ENCODE data around the gene LBR.

LBR gene

DNA sequence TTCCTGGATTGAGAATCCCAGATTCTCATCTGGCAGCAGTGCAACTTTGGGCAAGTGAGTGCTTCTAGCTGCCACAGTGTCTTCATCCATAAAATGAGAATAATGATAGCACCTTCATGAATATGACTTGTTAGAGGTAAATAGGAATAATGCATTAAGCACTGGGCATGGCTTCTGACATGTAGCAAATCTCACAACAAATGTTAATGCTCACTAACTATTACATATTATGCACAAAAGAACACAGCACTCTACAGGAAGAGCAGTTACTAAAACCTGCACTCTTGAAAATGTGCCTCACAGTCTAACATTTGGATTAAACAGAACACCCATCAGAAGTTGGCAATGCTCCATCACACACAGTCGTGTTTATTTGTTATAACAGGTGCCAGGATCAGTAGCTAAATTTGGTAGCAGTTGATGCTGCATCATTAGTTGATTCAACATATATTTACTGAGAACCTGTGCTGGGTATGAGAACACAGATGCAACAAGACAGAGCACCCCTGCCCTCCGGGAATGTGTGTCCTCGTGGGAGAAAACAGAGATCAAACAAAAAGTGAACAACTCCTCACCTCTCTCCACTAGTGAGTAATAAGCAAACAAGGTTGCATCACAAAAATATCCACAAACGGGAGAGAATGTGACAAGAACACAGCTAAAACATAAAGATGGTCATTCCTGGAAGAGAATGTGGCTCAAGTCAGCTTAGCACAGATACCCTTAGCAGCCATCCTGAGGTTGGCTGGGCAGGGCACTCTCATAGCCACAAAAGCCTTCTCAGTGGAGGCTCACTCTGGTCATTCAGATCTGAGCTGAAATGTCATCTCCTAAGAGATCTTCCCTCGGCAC lies 26.2 kb upstream of the LBR start:
- Mint-ChIP-seq H3K9me3 (no peaks in the 10 kb centered on the region), H3K27me3 (no peaks in the 10 kb centered on the region), H3K36me3 (ENCODE audit: low read depth) (no peaks in the 10 kb centered on the region), H3K4me3 (peak overlapping the region; percentile 55), H3K27ac (peak overlapping the region; percentile 15), H3K4me1 (ENCODE audit: low read depth) (peaks cover 59% of the 10 kb centered on the region)

DNA sequence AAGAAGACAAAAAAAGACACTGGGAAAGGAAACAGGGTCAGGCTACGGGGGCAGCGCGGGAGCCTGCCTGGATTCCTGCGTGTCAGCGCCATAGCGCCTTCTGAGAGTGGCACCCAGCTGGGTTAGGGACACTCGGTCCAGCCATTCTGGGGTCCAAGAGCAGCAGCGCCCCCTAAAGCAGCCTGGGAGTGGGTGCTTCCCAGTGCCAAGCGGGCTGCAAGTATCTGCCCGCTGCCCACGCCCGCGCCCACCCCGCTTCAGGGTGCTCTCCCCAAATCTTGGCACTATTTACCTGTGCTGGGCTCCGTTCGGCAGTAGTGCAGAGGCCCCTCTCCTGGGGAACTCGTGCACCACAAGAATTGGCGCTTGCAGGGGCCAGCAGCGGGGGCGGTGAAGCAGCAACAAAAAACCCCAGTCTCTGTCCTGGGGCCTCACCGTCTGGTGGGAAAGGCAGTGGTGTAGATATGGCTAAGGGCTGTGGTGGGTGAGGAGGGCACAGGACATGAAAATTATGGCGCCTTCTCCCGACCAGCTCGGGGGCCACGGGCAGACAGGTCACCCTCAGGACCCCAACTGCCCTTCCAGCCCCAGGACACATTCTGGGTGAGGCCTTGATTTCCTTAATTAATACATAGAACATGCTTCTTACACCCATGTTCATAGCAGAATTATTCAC lies 24.1 kb upstream of the LBR start:
- H3K4me3 Mint-ChIP-seq = no peak overlapping the region
- H3K27me3 Mint-ChIP-seq = no peaks in the 10 kb centered on the region
- H3K9me3 Mint-ChIP-seq = no peaks in the 10 kb centered on the region
- no peaks in the 10 kb centered on the region for H3K36me3 Mint-ChIP-seq (ENCODE audit: low read depth)
- H3K27ac Mint-ChIP-seq = no peak overlapping the region
- H3K4me1 Mint-ChIP-seq (ENCODE audit: low read depth) = peaks cover 51% of the 10 kb centered on the region

DNA sequence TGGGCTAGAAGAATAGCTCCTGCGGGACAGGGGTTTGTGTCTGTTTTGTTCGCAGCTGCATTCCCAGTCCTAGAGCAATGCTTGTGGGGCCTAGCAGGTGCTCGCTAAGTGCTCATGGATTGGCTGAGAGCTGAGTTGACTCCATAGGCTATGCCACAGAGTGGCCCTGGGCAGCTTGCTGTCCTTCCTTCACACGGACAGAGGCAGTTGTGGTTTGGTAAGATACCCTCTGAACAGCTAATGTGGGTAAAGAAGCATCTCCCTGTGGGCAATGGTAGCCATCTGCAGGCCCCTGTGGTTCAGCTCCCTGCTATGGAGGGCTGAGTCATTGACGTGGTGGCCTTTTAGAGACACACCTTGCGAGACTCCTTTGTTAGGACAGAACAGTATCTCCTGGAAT lies 23.5 kb upstream of the LBR start:
- H3K27ac Mint-ChIP-seq = peak overlapping the region; percentile 36

DNA sequence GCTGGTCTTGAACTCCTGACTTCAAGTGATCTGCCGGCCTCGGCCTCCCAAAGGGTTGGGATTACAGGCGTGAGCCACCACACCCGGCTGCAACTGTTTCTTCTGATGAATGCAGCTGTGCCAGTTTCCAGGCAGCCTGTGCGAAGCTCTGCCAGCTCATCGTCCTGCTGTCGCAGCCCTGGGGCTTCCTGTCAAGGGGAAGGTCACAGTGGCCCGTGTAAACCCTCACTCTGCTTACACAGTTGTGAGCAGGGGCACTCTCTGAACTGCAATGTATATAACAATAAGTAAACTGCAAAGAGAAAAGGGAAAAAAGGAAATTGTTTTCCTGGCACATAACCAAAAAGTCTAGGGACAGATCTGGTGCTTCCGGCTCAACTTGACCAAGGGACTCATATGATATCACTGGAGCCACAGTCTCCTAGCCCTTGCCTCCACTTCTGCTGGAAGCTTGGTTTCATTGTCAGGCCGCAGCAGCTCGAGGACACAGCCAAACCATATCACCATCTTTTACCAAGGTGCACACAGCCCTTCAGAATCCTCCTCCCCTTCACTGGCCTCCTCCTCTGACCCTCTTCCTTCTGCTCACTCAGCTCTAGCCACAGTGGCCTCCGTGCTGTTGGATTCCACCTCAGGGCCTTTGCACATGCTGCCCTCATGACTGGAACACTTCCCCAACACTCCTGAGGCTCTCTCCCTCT lies 22.8 kb upstream of the LBR start:
- H3K4me3 Mint-ChIP-seq = no peak overlapping the region
- H3K36me3 Mint-ChIP-seq (ENCODE audit: low read depth) = no peaks in the 10 kb centered on the region
- H3K27me3 Mint-ChIP-seq = no peaks in the 10 kb centered on the region
- peaks cover 56% of the 10 kb centered on the region for H3K4me1 Mint-ChIP-seq (ENCODE audit: low read depth)
- H3K27ac Mint-ChIP-seq = peak overlapping the region; percentile 36
- no peaks in the 10 kb centered on the region for H3K9me3 Mint-ChIP-seq

More for the DNA sequence above, 23.5 kb upstream of the LBR start:
- Mint-ChIP-seq H3K4me3 (no peak overlapping the region), H3K9me3 (no peaks in the 10 kb centered on the region), H3K27me3 (no peaks in the 10 kb centered on the region), H3K4me1 (ENCODE audit: low read depth) (peaks cover 53% of the 10 kb centered on the region), H3K36me3 (ENCODE audit: low read depth) (no peaks in the 10 kb centered on the region)

DNA sequence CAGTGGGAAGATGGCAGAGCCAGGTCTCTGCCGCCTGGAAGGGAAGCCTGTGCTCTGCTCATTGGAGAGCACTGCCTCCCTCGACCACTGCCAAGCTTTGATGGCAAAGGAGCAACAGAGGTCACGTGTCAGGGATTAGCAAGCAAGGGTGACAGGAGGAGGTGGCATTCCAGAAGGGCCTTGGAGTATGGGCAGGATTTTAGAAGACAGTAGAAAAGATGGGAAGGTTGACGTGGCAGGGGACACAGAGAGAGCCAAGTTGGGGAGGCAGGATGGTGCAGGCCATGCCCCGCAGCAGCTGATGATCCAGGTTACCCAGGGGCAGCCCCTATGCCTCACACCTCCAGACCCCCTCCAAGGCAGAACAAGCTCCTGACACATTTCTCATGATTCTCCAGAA lies 21.9 kb upstream of the LBR start:
- Mint-ChIP-seq H3K4me3 (no peak overlapping the region), H3K36me3 (ENCODE audit: low read depth) (no peaks in the 10 kb centered on the region), H3K27me3 (no peaks in the 10 kb centered on the region), H3K4me1 (ENCODE audit: low read depth) (peaks cover 56% of the 10 kb centered on the region), H3K9me3 (no peaks in the 10 kb centered on the region), H3K27ac (peak overlapping the region; percentile 61)

DNA sequence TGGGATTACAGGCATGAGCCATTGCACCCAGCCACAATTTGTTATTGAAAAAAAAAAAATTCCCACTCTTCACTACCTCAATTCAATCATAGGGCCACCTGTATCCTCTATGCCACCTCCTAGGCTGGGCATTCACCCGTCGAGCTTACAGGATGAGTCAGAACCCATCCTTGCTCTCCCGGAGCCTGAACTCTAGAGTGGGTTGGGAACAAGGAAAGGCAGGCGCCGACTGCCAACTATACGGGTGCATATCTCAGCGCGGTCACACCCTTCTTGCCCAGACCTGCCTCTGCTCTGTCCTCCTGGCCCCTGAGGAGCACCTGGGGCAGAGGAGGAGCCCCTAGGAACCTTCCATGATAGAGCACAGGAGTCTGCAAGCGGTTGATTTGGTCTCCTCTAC lies 21.4 kb upstream of the LBR start:
- Mint-ChIP-seq H3K4me1 (ENCODE audit: low read depth) (peaks cover 56% of the 10 kb centered on the region), H3K27me3 (no peaks in the 10 kb centered on the region), H3K36me3 (ENCODE audit: low read depth) (no peaks in the 10 kb centered on the region), H3K9me3 (no peaks in the 10 kb centered on the region), H3K27ac (peak overlapping the region; percentile 61), H3K4me3 (no peak overlapping the region)

DNA sequence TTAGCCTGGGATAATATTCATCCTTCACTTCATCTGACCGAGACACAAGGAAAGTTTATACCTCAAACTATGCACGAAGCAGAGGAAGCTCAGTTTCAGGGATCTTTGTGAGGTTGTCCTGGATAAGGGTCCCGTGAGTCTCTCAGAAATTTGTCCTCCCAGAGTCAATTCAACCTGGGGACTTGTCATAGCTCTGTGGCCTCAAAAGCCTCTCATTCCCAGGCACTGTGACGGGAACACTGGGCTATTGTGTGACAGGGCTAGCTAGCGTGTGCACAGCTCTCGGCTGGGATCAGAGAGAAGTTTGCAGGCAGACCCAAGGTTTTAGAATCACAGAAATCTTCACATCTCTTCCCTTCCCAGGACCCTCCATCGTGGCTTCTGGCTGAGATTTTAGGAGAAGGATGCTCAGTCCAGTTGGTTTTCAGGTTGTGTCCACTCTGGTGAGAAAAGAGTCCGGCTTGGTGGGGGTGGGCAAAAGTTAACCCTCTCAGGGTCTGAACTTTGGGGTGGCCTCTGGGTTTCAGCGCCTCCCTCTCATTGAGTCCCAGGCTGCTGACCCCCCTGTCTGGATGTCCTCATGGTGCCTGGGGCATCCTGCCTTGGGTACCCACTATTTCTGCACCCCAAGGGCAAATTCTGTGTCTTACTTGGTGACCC lies 20.4 kb upstream of the LBR start:
- Mint-ChIP-seq H3K27ac (no peak overlapping the region), H3K36me3 (ENCODE audit: low read depth) (no peaks in the 10 kb centered on the region), H3K4me3 (no peak overlapping the region), H3K9me3 (no peaks in the 10 kb centered on the region), H3K4me1 (ENCODE audit: low read depth) (peaks cover 53% of the 10 kb centered on the region), H3K27me3 (no peaks in the 10 kb centered on the region)

DNA sequence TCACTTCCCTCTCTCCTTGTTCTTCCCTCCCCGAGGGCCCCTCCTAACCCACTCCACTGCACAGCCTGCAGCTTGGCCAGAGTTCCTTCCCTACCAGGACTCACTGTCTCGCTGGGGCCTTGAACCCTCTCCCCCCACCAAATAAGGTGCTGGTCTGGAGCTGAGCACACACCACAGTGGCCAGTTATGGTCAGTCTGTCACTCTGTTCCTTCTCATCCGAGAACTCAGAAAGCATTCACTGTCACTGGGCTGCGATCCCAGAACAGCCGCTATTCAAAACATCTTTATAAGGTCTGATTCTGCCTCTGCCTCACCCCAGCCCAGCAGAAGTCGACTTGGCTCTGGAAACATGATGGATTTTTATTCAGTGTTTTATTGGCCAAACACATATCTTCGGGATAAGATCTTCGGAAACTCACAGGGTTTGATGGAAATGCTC lies 19.8 kb upstream of the LBR start:
- Mint-ChIP-seq H3K4me3 (no peak overlapping the region), H3K27ac (peak overlapping the region; percentile 53), H3K4me1 (ENCODE audit: low read depth) (peaks cover 57% of the 10 kb centered on the region), H3K36me3 (ENCODE audit: low read depth) (no peaks in the 10 kb centered on the region), H3K9me3 (no peaks in the 10 kb centered on the region), H3K27me3 (no peaks in the 10 kb centered on the region)

DNA sequence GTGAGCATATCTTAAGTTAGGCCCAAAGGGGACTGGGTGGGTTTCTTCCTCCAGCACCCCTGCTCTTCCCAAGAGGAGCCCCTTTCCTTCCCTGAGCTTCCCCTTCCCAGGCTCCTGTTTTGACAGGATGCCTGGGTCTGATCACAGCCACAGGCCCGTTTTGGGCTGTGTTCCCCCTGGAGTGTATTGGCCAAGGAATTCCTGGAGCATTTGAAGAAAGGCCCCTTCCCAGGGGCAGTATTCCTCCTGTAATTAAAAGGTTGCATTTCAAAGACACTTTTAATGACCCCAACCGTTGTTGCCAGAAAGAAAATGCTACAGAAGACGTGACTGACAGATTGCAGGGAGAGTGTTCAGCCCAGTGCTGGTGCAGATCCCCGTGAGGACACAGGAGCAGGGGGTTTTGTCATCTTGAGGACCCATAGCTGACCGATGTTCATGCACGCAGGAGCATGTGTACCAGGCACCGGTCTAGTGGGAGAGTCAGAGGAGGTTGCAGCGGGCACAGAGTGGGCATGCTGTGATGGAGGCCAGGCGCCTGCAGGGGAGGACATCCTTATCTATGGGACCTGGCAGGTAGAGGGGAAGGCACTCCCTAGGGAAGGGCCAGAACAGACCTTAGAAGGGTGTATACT lies 19.3 kb upstream of the LBR start:
- Mint-ChIP-seq H3K27ac (no peak overlapping the region), H3K4me3 (no peak overlapping the region), H3K36me3 (ENCODE audit: low read depth) (no peaks in the 10 kb centered on the region), H3K4me1 (ENCODE audit: low read depth) (peaks cover 63% of the 10 kb centered on the region), H3K9me3 (no peaks in the 10 kb centered on the region), H3K27me3 (no peaks in the 10 kb centered on the region)

DNA sequence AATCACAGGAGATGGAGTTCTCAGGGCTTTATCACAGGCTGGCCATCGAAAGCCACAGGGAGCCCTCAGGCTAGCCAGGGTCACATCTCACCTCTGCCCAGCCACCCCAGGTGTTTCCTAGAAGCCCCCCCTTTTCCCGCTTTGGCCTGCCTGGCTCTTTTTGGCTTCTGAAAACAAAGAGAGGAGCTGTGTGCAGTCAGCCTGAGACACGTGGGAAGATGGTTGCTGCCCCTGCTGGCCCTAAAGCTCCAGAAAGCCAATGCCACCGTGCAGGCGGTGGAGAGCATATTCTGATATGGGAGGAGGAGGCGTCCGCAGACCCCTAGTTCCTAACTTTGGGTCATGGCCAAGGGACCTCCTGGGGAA lies 18.7 kb upstream of the LBR start:
- Mint-ChIP-seq H3K4me1 (ENCODE audit: low read depth) (peaks cover 68% of the 10 kb centered on the region), H3K27me3 (no peaks in the 10 kb centered on the region), H3K4me3 (no peak overlapping the region), H3K27ac (peak overlapping the region; percentile 16), H3K9me3 (no peaks in the 10 kb centered on the region), H3K36me3 (ENCODE audit: low read depth) (no peaks in the 10 kb centered on the region)

DNA sequence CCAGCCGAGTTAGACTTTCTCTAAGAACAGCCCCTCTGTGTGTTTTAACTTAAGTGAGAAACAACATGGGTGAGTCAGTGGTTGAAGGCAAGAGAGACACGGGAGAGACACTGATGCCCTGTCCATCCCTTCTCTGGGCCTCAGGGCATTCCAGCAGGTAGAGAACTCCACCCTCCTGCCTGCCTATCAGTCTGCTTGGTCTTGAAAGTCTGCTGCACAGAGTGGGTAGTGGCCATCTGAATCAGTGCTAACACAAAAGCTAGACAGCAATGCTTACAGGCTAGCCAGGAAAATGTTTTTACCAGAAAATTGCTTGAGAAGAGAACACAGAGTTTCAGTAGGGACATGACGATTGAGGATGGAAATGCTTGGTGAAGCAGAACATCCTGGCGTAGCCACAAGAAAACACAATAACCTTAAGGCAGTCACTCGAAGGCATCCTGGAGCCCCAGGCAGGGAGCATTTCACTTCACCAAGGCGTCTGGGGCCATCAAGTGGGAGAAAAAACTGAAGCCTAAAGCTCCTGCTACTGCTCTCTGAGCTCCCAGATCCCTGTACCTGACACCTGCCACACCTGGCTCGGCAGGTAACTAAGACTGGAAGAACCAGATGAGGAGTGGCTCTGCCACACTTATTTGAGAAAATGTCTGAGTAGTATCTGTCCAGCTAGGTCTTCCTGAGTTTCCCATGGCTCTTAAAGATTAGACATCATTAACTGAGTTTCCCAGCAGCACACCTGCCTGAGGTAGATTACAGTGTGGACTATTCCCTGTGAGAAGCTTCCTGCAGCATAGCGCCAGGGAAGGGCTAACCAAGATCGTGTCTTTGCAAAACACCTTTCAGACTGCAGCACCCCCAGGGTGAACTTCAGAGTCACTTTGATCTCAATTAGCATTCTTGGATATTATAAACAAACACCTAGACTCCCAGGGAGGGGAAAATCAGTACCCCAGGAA lies 18.1 kb upstream of the LBR start:
- H3K27ac Mint-ChIP-seq = peak overlapping the region; percentile 94
- H3K36me3 Mint-ChIP-seq (ENCODE audit: low read depth) = no peaks in the 10 kb centered on the region
- peak overlapping the region; percentile 67 for H3K4me3 Mint-ChIP-seq
- no peaks in the 10 kb centered on the region for H3K27me3 Mint-ChIP-seq
- H3K9me3 Mint-ChIP-seq = no peaks in the 10 kb centered on the region
- peaks cover 67% of the 10 kb centered on the region for H3K4me1 Mint-ChIP-seq (ENCODE audit: low read depth)

DNA sequence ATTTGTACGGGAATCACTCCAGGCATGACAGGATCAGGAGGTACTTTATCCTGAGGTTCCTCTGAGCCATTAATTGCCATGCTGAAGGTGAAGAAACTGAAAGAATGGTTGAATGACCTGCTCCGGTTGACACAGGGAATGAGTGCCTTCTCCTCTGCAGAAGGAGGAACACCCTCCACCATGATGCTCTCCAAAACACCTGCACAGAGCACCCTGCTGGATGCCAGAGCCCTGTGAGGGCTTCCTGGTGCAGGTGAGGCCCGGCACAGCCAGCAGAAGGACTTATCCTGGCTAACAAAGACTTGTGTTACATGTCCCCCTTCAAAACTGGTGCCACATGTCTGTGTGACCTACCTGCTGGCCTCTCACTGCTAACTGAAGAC lies 14.3 kb upstream of the LBR start:
- Mint-ChIP-seq H3K4me3 (no peak overlapping the region), H3K27ac (peak overlapping the region; percentile 45), H3K9me3 (no peaks in the 10 kb centered on the region), H3K4me1 (ENCODE audit: low read depth) (peaks cover 56% of the 10 kb centered on the region), H3K27me3 (no peaks in the 10 kb centered on the region), H3K36me3 (ENCODE audit: low read depth) (no peaks in the 10 kb centered on the region)

DNA sequence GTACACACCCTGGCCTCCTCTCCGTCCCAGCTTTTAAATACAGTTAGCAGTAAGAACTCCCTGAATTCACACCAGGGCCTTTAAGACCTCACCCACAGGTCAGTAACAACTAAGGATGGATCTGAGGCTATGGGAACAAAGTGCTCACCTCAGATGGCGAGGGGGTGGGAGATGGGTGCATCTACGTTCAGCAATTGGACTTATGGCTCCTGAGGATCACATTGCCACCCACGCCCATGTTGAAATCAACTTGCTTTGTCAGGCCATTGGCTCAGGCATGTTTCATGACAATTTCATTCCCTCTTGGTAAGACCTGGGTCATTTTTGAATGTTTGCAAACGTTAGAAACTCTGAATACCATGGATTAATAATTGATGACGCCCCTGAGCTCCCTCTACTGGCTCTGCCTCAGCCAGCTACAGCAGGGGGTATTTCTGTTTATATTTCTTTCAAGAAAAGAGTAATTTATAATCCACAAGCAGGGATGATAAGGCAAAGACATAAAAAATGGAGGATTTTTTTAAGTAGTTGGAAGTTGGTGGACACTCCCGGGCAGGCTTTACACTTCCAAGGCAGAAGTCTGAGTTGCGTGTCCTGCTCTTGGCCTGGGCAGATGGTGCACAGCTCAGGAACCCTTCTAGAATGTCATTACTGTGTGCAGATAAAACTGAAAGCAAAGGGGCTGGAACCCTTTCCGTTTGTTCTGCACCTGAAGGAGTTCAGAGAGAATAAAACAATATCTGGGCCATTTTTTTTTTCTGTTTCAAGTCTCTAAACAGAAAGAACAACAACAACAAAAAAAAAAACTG lies 13.7 kb upstream of the LBR start:
- Mint-ChIP-seq H3K4me3 (no peak overlapping the region), H3K36me3 (ENCODE audit: low read depth) (no peaks in the 10 kb centered on the region), H3K9me3 (no peaks in the 10 kb centered on the region), H3K27me3 (no peaks in the 10 kb centered on the region), H3K27ac (no peak overlapping the region), H3K4me1 (ENCODE audit: low read depth) (peaks cover 58% of the 10 kb centered on the region)
